Glomerular visceral epithelial cell (primary cell): ENCODE data around the gene GRM3.
"Not testable (repeated sequence)": the region's sequence is repeated elsewhere in the genome, so short reads cannot be mapped to it uniquely, and the experiment has no call there.

Source experiments
- DNase-seq: peaks from one replicate; pipeline ENCODE4 v3.0.0-alpha.2; 2016; ENCODE audit errors: extremely low spot score

Gene GRM3

DNA sequence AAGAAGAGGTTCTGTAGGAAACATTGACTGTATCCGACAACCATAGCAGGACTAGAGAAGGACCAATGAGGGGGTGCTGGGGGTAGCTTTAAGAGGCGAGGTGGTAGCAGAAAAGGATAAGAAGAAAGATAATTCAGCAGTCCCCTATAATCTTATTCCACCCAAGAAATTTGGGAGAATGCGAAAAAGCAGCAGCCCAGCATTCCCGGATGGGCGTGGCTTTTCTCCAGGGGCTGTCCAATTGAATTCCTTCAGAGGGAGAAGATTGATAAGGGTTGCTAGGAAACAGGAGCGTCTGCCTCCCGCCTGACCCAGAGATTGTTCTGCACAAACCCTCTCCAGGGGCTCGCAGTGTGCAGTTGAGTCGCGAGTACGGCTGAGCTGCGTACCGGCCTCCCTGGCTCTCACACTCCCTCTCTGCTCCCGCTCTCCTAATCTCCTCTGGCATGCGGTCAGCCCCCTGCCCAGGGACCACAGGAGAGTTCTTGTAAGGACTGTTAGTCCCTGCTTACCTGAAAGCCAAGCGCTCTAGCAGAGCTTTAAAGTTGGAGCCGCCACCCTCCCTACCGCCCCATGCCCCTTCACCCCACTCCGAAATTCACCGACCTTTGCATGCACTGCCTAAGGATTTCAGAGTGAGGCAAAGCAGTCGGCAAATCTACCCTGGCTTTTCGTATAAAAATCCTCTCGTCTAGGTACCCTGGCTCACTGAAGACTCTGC lies at the start of gene GRM3:
GRM3 (plus strand) TSS at position 349 of the 721 bp plus-strand sequence. CDS start 121,237 bp downstream, outside the sequence.
- no peak for DNase-seq

DNA sequence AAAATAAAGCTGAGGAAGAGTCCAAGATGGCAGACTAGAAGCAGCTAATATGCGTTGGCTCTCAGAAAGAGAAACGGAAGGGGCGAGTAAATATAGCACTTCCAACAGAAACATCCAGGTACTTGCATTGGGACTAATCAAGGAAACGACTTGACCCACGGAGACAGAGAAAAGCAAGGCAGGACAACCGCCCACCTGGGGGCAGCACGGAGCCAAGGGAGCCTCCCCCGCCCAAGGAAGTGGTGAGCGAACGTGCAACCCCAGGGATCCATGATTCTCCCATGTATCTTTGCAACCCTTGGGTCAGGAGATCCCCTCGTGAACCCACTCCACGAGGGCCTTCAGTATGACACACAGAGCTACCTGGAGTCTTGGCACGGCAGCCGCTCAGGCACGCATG lies 45.4 kb upstream of the GRM3 start:
- DNase-seq: no peak

DNA sequence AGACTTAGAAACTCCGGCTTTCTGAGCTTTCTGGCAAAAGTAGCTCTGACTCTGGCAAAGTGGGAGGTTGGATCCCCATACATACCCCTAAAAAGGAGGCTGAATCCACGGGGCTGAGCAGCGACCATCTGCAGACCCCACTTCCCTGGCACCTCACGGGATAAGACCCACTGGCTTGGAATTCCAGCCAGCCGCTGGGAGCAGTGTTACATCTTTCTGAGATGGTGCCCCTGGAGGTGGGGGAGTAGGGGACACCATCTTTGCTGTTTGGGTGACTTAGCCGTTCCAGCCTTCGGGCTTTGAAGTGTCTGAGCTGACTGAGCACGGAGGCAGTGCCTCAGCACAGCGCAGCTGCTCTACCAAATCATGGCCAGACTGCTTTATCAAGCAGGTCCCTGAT lies 45.0 kb upstream of the GRM3 start:
- no peak for DNase-seq

DNA sequence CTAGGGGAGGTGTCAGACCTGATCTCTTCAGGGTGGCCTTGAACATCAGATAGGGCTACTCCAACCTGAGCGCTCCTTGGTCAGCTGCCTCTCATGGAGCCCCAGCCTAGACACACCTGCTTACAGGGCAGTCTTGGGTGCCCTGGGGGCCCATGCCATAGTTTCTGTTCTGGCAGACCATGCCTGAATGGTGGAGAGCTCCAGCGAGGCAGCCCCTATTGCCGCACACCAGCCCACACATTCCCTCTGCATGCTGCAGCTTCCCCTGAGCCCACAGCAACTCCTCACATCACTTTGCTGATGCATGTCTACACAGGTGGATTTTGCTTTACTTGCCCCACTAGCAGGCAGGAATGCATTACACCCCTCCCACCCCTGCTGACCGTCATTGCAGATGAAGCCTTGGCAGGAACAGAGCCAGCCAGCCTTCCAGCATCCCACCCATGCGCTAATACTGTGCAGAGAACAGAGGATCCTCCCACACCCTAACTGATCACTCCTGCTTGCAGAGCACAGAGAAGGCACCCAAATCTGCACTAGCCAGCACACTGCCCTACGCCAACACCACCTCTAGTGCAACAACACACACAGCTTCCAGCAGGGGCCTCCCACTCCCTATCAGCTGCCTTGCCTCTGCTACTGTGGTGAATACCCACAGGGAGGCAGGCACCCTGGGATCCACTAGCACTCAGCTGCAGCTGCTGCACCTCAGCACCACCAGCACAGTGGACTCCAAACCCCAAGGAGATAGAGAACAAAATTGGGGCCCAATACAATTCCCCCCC lies 43.0 kb upstream of the GRM3 start:
- DNase-seq: no peak

DNA sequence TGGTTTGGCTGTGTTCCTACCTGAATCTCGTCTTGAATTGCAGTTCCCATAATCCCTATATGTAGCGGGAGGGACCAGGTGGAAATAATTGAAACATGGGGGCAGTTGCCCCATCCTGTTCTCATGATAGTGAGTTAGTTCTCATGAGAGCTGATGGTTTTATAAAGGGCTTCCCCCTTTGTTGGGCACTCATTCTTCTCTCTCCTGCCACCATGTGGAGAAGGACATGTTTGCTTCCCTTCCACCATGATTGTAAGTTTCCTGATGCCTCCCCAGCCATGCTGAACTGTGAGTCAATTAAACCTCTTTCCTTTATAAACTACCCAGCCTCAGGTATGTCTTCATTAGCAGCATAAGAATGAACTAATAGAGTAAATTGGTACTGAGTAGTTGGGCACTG lies 28.0 kb upstream of the GRM3 start:
- not testable (repeated sequence) for DNase-seq

DNA sequence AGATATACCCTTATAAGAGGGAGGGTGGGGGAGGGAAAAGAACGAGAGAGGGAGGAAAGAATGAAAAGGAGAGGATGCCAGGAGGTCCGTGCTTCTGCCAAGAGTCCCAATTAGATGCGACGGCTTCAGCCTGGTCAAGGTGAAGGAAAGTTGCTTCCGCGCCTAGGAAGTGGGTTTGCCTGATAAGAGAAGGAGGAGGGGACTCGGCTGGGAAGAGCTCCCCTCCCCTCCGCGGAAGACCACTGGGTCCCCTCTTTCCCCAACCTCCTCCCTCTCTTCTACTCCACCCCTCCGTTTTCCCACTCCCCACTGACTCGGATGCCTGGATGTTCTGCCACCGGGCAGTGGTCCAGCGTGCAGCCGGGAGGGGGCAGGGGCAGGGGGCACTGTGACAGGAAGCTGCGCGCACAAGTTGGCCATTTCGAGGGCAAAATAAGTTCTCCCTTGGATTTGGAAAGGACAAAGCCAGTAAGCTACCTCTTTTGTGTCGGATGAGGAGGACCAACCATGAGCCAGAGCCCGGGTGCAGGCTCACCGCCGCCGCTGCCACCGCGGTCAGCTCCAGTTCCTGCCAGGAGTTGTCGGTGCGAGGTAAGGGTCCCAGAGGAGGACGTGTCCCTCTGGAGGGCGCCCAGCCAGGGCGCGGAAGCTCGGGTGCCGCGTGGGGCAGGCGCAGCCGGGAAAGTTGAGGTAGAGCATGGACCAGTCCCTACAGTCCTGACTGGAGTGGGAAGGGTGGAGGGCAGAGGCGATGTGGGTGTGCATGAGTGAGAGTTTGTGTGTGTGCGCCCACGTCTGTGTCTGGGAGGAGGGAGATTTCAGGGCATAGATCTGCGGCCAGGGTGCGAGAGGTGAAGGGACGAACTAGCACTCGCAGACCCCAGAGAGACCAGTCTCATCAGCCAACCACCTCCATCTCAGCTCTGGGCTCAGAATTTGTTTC lies 844 bp downstream of the GRM3 start:
- no peak for DNase-seq

DNA sequence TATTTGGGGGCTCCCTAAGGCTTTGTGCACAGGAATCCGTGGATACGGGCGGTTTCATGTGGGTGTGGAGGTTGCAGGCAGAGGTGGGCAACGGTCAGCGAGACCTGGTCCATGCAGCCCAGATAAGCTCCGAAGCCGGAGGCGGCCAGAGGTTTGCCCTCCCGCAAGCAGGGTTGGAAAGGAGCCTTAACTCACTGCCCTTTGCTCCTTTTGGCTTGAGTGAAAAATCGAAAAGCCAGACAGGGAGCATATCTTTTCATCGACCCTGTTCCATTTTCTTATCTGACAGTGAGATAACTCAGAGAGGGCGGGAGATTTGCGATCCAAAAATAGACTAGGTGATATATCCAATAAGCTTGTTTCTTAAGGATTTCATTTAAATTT lies 1.5 kb downstream of the GRM3 start:
- DNase-seq: no peak

DNA sequence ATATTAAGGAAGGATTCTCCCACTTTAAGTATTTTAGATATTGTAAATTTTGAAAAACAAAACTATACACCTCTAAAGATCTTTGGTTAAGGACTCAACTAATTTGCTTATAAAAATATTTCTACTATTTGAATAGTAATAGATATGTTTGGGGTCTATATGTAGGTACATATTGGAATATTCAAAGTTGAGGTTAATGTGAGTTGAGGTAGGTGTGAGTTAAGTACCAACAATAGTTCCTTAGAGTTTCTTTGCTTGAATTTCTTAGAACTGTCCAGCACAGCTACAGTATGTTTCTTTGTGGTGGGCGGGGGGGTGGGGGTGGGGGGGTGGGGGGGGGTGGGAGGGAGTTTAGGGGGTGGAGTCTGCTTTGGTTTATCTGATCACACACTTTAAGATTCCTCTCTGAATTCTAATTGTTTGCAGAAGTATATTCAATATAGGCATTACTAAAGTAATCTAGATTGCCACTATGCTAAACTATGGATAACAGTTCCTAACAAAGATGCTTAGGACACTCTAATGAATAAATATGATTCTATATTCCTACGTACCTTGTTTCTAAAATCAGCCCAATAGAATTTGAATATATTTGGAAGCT lies 2.1 kb downstream of the GRM3 start:
- no peak for DNase-seq

DNA sequence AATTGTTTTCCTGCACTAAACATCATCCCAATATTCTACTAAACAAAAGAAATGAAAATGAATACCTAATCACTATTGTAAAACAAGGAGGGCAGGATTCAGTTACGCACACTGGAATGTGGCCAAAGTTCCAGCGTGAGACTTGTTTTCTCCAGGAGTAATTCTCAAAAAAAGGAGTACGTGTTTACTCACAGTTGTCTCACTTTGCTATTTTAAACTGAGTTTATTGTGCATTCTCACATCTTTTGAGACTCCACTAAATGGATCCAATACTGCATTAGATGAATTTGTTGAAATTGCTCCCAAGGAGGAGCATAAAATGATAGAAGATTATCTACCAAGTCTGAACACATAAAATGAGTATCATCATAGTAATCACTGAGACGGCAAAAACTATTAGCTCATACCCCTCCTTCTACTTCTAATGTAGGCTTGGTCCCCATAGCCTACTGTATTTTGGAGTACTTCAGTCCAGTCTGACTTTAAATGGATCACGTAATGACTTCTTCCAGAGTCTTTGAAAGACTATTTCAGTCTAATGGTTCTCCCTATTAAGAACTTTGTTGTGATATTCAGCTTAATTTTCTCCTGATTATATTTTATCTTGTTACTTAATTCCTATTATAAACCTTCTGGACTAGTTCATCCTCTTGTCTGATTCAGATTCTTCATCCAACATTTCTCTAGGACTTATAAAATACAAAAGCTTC lies 3.8 kb downstream of the GRM3 start:
- no peak for DNase-seq

DNA sequence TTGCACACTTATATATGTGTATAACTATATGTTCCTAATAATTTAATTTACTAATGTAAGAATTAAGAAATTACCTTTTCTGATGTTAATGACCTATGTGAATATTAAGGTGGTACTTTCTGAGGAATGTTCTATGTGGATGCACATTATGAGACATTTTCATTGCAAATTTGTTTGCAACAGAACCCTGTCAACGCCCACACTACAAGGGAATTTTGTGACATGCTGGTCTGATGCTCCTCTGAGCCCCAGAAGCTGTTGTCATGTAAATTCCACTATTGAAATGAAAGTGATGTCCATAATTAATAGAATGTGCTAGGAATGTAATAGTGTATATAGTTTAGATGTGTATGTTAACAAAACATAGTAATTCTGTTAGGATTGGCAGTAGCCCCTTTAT lies 4.5 kb downstream of the GRM3 start:
- DNase-seq: no peak

DNA sequence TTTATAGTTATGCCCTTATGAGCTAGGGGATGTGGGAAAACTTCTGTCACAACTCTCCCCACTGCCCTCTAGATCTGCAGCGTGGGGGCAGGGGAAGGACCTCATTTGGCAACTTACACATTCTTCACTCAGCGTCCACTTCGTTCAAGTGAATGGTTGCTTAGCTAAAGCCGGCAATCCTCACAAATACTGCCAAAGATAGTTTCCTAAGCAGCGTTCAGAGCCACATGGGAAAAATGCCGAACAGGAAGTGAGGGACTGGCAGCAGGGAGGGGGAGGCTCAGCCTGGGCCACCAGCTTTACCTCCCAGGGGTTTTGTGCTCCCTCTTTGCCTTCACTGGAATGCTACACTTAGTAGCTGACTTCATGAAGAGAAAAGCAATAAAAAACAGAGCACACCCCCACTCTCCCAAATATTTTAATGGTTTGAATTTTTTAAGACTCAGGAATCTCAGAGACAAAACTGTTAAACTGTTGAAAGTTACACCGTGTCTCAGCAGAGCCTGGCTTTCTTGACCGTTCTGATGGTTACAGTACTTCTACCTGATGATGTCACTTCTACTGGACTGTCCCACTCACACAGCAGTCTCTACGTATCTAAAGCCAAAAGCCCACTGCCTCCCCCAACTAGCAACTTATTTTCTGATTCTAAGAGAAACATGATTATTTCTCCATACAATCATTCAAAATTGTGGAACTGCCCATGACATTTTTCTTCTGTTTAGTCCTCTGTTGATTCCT lies 10.4 kb downstream of the GRM3 start:
- DNase-seq: no peak

DNA sequence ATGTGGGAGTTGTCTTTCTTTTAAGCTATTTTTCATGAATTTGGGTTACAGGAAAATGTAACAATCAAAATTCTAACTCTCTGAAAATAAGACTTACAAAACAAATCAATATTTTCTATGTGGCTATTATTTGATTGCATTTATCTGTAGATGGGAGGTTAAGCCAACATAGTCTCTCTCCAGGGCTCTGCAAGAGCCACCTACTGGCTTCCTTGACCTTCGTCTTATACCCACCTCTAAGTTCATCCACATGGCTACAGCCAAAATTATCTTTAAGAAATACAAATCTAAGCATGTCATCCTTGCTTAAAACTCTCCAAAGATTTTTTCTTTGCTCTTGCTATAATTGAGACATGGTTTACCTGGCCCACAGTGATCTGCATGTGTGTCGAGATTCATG lies 14.2 kb downstream of the GRM3 start:
- DNase-seq: no peak

DNA sequence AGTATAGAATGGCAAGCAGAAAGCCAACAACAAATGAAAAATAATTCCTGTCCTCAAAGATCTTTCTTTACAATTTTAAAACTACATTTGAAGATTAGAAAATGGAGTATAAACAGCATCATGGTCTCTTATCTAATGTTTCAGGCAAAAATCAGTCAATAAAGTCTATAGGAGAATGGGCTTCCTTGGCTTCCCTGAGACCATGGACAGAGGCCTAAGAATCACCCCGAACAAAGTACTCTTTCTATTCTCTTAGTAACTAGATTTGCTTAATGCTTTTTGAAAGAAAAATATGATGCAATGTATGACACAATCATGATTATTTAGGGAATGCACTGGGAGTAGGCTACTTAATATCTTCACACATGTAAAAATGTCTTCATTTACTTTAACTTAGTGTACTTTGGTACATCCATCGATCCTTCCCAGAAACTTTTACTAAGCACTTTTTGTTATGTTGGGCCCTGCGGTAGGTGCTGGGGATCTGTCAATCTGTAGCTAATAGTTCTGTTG lies 17.3 kb downstream of the GRM3 start:
- DNase-seq: no peak

DNA sequence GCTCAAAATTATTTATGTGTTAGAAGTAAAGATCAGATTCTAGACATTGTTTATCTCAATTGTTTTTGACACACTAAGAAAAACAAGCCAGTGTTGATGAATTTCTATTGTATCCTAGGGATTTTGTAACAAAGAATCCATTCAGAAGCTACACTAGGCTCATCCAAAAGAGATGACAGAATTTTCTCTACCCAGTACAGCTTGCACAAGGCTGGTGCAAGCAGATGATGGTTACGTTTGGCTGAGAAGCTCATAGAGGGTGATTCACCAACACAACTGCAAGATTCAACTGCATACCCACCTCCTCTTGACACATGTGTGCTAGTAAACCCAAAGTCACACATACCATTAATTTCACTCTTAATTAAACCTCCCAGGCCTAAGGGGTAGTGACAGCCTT lies 20.8 kb downstream of the GRM3 start:
- no peak for DNase-seq

DNA sequence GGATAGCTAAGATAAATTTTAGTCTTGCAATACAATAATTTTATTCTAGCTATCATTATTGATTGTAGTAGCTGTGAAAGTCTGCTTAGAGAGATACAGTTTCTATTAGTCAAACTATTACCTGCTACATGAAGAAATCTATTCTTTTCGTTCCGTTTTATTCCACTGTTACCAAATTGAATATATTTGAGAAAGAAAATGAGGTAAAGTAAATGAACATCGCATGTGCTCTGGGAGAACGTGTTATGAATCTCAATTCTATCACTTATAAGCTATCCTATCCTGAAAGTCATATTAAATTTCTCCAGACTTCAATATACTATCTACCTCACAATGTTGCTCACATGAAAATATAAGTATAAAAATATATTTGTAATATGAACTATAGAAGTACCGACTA lies 21.3 kb downstream of the GRM3 start:
- DNase-seq: no peak

DNA sequence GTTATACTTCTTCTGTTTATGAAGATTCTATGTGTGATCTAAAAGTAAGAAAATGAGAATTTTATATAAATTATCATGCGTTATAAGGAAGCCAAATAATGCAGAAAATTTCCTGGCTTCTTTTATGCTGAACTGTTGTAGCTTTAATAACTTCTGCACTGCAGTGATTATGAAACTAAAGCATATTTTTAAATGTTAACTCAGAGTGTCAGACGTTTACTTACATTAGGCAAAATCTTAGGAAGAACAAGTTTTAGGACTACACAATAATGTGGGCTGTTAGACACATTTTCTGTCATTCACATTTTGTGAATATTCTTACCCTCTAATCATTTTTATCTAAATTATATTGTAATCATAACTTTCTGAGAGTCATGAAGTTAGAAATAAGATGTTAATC lies 22.0 kb downstream of the GRM3 start:
- DNase-seq: no peak

DNA sequence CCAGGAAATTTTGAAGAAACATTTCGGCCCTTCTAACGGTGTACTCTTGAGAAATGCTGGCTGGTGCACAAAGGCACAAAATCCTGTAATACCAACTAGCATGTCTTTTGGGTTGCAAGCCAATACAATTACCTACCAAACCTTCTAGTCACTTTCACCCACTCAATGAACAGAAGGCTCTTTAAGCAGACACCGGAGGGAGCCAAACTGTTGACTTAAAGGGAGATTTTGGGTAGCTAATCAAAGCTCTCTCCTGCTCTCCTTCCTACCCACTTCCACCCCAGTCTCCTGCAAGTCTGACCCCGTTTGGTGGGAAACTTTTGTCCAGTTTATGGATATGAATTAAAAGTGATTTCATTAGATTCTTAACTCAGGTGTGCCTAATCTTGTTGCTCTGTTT lies 24.0 kb downstream of the GRM3 start:
- DNase-seq: no peak

DNA sequence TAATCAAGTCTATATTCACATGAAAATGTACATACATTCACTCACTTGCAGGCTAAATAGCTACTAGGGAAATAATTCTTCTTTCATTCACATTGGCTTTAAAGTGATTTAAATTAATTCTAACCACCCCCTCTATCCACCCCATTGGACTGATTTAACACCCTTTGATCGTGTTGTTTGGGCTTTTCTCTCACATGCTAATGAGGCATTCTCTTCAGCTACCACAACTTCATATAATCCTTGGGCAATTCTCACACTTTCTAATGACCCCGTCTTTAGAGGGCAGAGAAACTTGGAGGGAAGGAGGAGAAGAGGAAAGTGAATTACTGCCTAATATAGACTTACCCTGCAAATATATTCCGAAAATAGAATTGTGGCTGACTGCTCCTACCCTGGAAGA lies 24.6 kb downstream of the GRM3 start:
- DNase-seq: no peak

DNA sequence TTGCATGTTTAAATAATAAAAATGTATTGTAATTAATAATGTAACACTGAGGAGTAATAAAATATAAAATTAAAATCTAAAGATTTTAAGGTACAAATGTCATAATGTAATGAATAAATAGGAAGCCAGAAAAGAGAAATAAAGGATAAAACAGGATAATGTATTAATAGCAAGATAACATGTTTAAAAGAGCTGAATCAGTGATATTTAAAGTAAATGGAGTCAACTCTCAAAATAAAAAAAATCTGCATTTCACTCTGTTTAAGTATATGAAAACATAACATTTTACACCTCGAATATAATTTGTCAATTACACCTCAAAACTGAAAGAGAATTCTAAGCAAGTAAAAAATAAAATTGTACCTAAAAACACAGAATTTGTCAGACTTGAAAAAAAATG lies 44.1 kb downstream of the GRM3 start:
- DNase-seq: no peak

DNA sequence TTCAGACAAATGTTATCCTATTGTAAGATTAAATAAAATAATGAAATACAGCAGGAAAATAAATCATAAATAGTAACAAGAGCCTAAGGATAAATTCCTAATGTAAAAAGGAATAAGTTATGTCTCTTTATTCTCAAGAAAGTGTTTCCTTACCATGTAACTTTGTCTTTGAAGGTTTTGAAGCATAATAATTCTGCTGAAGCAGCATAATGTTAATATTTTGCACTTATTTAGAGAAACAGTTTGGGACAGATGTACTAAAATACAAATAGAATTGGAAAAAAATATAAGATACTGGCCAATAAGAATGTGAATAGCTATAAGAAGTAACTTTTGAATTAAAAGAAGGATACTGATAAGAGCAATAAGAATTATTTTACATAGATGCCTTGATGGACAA lies 45.7 kb downstream of the GRM3 start:
- DNase-seq: no peak
